SK-N-MC (cell line): Measurements from ENCODE around the gene ACADSB.

Experiments
- EZH2 ChIP-seq: fragments of 200-600 bp; sonication (generic); IDR thresholded peaks from one replicate; pipeline ENCODE4 v1.6.1; 2017; ENCODE audit warnings: antibody characterized with exemption
- FOXP2 ChIP-seq: optimal IDR thresholded peaks from 2 replicates; pipeline ENCODE3; 2011; ENCODE audit warnings: mild to moderate bottlenecking, moderate library complexity; ENCODE audit not compliant: insufficient read depth; ENCODE audit errors: extremely low read length, control extremely low read depth
- POLR2AphosphoS5 ChIP-seq: IDR thresholded peaks from 2 replicates; pipeline ENCODE4 v1.6.1; 2012; ENCODE audit warnings: mild to moderate bottlenecking, low read depth, low read length, borderline replicate concordance

DNA sequence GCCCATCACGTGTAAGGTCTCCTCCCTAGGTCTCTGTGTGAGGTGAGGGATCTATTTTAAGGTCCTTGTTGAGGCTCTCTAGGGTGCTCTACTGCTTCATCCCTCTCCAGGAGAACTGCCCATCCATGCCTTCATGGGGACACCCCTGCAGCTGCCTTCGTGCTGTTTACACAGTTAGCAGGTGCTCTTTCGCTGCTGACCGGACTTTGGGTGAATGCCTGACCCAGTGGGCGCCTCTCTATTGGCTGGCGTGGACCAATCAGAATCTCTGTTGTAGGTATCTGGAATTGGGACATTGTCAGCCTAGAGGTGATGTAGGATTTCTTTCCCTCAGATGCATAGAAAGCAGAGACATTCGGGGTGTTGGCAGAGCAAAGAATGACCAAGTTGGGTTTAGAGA, 88.2 kb downstream of the ACADSB start:
- TF ChIP-seq POLR2AphosphoS5 (no peak), EZH2 (no peak), FOXP2 (no peak)
